Fibroblast of villous mesenchyme (primary cell): Measurements from ENCODE around the gene MYBPC1. TPM values are rescaled to one million over a fixed set of nuclear protein-coding genes. Genes with fewer than 3 reads are reported as not detected.

ENCODE experiments used
- DNase-seq: peaks from one replicate; pipeline ENCODE4 v3.0.0-alpha.2; 2010; ENCODE audit warnings: low read depth
- H3K4me3 ChIP-seq: 2 replicates; pipeline ENCODE4 v1.5.1; 2011; ENCODE audit warnings: low read depth, mild to moderate bottlenecking, low read length
- total RNA-seq: library from RNA; depleted of rRNA; stranded (reverse); fragments of >200 nt; gene quantifications from 2 replicates; pipeline ENCODE4 v1.2.3, GENCODE V29; 2012
- TF ChIP-seq, protein P1 (sequence below): IDR thresholded peaks from 2 replicates; pipeline ENCODE4 v1.5.1; 2012; ENCODE audit warnings: low read depth, mild to moderate bottlenecking, low read length; ENCODE audit not compliant: insufficient read depth

MYBPC1 gene
- total RNA-seq, 1 donor = not detected

DNA sequence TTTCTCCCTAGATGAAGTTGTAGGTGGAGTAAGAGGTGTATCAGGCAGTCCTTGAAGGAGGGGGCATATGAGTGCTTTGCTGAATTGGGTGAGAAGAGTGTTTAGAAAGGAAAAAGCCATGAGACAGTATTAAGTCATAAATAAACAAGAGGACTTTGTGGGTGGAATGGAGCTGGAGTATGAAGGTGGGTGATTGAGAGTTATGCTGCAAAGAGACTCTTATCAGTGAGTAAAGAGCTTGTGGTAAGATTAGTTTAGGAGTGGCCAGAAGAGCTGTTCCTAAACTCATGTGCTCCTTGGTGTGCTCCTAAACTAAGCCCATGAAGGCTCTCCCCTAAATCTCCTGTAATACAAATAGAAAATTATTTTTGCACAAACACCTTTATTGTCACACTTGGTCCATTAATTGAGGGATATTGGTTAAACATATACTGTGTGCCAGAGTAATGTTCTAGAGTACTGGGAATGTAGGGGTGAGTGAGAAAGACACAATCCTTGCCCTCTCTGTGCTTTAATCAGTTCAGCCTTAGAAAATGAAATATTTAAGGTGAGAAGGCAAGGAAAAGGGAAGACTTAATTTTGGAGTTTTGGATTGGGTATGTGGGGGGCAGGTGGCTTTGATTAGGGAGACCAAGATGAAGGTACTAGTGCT, 112.5 kb downstream of the MYBPC1 start:
- TF ChIP-seq, protein P1, sequence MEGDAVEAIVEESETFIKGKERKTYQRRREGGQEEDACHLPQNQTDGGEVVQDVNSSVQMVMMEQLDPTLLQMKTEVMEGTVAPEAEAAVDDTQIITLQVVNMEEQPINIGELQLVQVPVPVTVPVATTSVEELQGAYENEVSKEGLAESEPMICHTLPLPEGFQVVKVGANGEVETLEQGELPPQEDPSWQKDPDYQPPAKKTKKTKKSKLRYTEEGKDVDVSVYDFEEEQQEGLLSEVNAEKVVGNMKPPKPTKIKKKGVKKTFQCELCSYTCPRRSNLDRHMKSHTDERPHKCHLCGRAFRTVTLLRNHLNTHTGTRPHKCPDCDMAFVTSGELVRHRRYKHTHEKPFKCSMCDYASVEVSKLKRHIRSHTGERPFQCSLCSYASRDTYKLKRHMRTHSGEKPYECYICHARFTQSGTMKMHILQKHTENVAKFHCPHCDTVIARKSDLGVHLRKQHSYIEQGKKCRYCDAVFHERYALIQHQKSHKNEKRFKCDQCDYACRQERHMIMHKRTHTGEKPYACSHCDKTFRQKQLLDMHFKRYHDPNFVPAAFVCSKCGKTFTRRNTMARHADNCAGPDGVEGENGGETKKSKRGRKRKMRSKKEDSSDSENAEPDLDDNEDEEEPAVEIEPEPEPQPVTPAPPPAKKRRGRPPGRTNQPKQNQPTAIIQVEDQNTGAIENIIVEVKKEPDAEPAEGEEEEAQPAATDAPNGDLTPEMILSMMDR = no peak
- peak; percentile 66 for DNase-seq
- H3K4me3 ChIP-seq = no peak overlapping the region

DNA sequence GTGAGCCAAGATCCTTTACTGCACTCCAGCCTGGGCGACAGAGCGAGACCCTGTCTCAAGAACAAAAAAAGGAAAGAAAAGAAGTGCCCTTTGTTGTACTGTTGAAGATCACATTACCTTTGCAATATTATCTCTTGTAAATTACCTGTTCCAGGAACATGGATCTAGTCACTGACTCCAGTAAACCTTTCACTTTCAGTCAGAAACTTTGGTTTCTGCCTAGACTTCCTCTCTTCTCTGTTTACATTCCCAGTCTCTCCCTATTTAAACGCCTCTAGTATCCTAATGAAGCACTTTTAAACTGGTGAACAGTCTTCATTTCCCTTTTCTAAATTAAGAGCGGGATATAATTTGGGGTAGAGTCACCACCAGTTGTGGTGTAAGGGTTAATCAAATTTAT, 115.5 kb downstream of the MYBPC1 start:
- H3K4me3 ChIP-seq = no peak overlapping the region
- DNase-seq = no peak
- TF ChIP-seq, protein P1 = no peak

DNA sequence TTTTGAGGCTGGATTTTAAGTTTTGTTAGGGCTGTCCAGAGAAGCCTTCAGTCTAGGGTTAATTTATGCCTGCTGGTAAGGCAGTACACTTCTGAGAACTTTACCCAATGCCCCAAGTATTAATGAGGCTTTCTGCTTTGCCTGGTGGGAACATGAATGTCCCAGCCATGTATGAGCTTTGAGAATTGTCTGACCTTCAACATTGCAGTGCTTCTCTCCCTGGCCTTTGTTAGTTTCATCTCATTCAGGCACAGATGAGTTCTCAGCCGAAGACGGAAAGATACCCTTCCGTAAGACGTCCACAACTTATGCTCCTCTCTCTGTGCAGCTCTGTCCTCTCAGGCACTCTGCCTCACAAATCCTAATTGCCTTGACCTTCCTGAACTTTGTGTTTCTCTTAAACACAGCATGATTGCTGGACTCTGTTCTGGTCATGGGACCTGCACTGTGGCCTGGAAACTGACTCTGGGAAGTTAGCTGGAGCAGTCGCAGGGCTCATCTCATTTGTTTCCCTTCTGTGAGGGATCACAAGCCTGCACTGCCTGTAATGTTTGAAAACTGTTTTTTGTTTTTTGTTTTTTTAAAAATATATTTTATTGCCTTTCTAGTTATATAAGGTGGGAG, 118.4 kb downstream of the MYBPC1 start:
- peak; percentile 72 for DNase-seq
- TF ChIP-seq, protein P1 = no peak

DNA sequence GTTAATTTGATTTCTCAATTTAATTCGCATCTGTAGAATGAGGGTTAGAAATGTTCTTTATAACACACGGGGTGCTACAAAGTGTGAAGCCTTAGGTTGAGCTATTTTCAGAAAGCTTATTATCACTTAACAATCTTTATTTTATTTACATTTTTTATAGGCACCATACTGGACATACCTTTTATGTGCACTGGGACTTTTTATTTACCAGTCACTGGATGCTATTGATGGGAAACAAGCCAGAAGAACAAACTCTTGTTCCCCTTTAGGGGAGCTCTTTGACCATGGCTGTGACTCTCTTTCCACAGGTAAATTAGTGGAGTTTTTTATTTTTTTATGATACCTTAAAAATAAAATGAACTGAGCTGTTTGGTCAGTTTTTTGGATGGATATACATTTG, 119.2 kb downstream of the MYBPC1 start:
- H3K4me3 ChIP-seq = no peak overlapping the region
- TF ChIP-seq, protein P1 = no peak
- DNase-seq = no peak

More for the DNA sequence above, 118.4 kb downstream of the MYBPC1 start:
- H3K4me3 ChIP-seq = no peak overlapping the region

DNA sequence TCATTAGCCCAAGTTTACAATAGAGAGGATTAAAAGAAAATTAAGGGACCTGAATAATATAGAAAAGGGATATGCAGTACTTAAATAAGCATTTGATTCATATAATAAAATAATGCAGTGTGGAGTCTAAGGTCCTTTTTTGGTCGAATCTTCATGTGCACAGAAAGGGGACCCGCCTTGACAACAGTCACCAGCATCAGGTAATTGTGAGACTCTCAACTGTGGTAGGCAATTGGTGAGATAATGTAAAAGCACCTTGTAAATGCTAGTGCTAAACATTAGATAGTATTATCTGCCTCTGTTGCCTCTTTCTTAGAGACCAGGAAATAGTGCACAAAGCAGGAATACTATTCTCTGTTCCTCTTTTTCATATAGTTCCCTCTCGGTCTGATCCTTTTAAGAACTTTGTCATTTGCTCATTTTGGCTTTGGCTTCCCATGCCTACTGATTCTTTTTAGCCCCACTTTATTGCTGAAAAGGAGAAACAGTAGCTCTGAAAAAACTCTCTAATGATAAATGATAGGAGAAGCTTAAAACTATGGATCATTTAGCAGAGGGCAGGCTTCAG, 120.2 kb downstream of the MYBPC1 start:
- TF ChIP-seq, protein P1 = no peak
- H3K4me3 ChIP-seq = no peak overlapping the region
- DNase-seq = no peak

DNA sequence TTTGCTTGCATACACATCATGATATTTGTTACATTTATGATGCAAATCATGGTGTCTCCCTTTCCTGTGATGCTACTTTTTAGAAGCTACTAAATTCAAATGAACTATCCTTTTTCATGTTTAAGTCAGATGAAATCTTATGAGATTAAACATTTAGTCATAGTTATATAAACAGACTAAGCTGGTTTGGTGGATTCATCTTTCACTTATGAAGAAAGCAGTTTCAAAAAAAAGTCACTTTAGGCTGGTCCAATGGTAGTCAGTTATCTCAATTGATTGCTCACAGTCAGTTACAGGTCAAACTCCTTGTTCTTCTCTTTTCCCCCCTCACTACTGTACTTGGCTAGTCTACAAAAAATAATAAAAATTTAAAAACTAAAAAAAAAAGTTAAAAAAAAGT, 124.8 kb downstream of the MYBPC1 start:
- no peak overlapping the region for H3K4me3 ChIP-seq
- TF ChIP-seq, protein P1 = no peak
- DNase-seq = no peak

DNA sequence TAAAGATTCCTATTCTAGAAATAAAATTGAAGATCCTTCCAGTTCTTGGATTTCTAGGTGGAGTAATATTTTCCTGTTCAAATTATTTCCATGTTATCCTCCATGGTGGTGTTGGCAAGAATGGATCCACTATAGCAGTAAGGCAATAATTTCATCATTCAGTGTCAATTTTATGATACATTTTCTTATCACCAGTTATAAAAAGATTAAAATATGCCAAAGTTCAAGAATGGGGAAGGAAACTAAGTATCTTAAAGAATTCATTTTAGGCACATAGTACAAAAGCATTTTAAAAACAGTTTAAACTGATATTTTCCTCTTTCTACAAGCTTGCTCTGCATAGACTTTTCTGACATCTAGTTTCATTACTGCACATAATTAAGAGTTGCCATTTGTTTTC, 125.3 kb downstream of the MYBPC1 start:
- no peak for DNase-seq
- TF ChIP-seq, protein P1 = no peak
- H3K4me3 ChIP-seq = no peak overlapping the region
